ENCODE results near the gene PCDHB14.
"Not testable (repeated sequence)": the region's sequence is repeated elsewhere in the genome, so short reads cannot be mapped to it uniquely, and the experiment has no call there.

- not testable (repeated sequence) for TF ChIP-seq CTCF, POLR2A (IDR thresholded peaks at IDR 0.05)
These were observed 1.7 kb downstream of the PCDHB14 start for GRCh38 chr5:141224844-141225243.

All from lower leg skin (tissue), 3 donors.